ENCODE data around the gene RGL3.

RGL3 gene

GRCh38 chr19:11426656-11427055, 7.5 kb upstream of the RGL3 start:
- Histone ChIP-seq H3K4me1 (ENCODE audit: control insufficient read depth, insufficient read depth, low read length) (no peaks in the 10 kb centered on the region), H3K9me3 (ENCODE audit: control insufficient read depth, insufficient read depth, low read length) (no peaks in the 10 kb centered on the region), H3K9ac (ENCODE audit: low read depth, low read length) (no peak overlapping the region), H3K27me3 (ENCODE audit: control insufficient read depth, insufficient read depth, low read length) (peaks cover 14% of the 10 kb centered on the region), H3K36me3 (ENCODE audit: control insufficient read depth, insufficient read depth, low read length) (no peaks in the 10 kb centered on the region), H3K27ac (ENCODE audit: low read depth, low read length) (no peak overlapping the region), H3K4me3 (ENCODE audit: low read depth, low read length) (no peak overlapping the region)

GRCh38 chr19:11425719-11426457, 6.8 kb upstream of the RGL3 start:
- Histone ChIP-seq H3K27ac (ENCODE audit: low read depth, low read length) (no peak overlapping the region), H3K36me3 (ENCODE audit: control insufficient read depth, insufficient read depth, low read length) (no peaks in the 10 kb centered on the region), H3K9me3 (ENCODE audit: control insufficient read depth, insufficient read depth, low read length) (no peaks in the 10 kb centered on the region), H3K9ac (ENCODE audit: low read depth, low read length) (no peak overlapping the region), H3K27me3 (ENCODE audit: control insufficient read depth, insufficient read depth, low read length) (peaks cover 14% of the 10 kb centered on the region), H3K4me1 (ENCODE audit: control insufficient read depth, insufficient read depth, low read length) (0 out of 2 replicates have a peak, but pooled peaks cover 3% of the 10 kb centered on the region), H3K4me3 (ENCODE audit: low read depth, low read length) (no peak overlapping the region)

GRCh38 chr19:11423791-11424181, 4.7 kb upstream of the RGL3 start:
- peaks cover 29% of the 10 kb centered on the region for H3K27me3 ChIP-seq (ENCODE audit: control insufficient read depth, insufficient read depth, low read length)
- H3K9me3 ChIP-seq (ENCODE audit: control insufficient read depth, insufficient read depth, low read length), result no peaks in the 10 kb centered on the region
- no peak overlapping the region for H3K4me3 ChIP-seq (ENCODE audit: low read depth, low read length)
- no peaks in the 10 kb centered on the region for H3K36me3 ChIP-seq (ENCODE audit: control insufficient read depth, insufficient read depth, low read length)
- no peak overlapping the region for H3K27ac ChIP-seq (ENCODE audit: low read depth, low read length)
- H3K9ac ChIP-seq (ENCODE audit: low read depth, low read length), result no peak overlapping the region
- peaks cover 6% of the 10 kb centered on the region; the same call in 1 of the 2 replicates for H3K4me1 ChIP-seq (ENCODE audit: control insufficient read depth, insufficient read depth, low read length)

- Histone ChIP-seq H3K4me1 (ENCODE audit: control insufficient read depth, insufficient read depth, low read length) (peaks cover 6% of the 10 kb centered on the region; the same call in 1 of the 2 replicates), H3K27me3 (ENCODE audit: control insufficient read depth, insufficient read depth, low read length) (peaks cover 29% of the 10 kb centered on the region), H3K4me3 (ENCODE audit: low read depth, low read length) (no peak overlapping the region), H3K36me3 (ENCODE audit: control insufficient read depth, insufficient read depth, low read length) (no peaks in the 10 kb centered on the region), H3K9me3 (ENCODE audit: control insufficient read depth, insufficient read depth, low read length) (no peaks in the 10 kb centered on the region), H3K9ac (ENCODE audit: low read depth, low read length) (no peak overlapping the region), H3K27ac (ENCODE audit: low read depth, low read length) (no peak overlapping the region)
These were observed 4.2 kb upstream of the RGL3 start for GRCh38 chr19:11423164-11423790.

GRCh38 chr19:11422163-11423065, 3.3 kb upstream of the RGL3 start:
- peaks cover 6% of the 10 kb centered on the region; the same call in 1 of the 2 replicates for H3K4me1 ChIP-seq (ENCODE audit: control insufficient read depth, insufficient read depth, low read length)
- no peaks in the 10 kb centered on the region for H3K9me3 ChIP-seq (ENCODE audit: control insufficient read depth, insufficient read depth, low read length)
- peak overlapping the region; percentile 71 for H3K4me3 ChIP-seq (ENCODE audit: low read depth, low read length)
- peaks cover 29% of the 10 kb centered on the region for H3K27me3 ChIP-seq (ENCODE audit: control insufficient read depth, insufficient read depth, low read length)
- no peaks in the 10 kb centered on the region for H3K36me3 ChIP-seq (ENCODE audit: control insufficient read depth, insufficient read depth, low read length)
- no peak overlapping the region for H3K27ac ChIP-seq (ENCODE audit: low read depth, low read length)
- no peak overlapping the region for H3K9ac ChIP-seq (ENCODE audit: low read depth, low read length)

- Histone ChIP-seq H3K4me1 (ENCODE audit: control insufficient read depth, insufficient read depth, low read length) (peaks cover 6% of the 10 kb centered on the region; the same call in 1 of the 2 replicates), H3K27ac (ENCODE audit: low read depth, low read length) (no peak overlapping the region), H3K27me3 (ENCODE audit: control insufficient read depth, insufficient read depth, low read length) (peaks cover 29% of the 10 kb centered on the region), H3K9me3 (ENCODE audit: control insufficient read depth, insufficient read depth, low read length) (no peaks in the 10 kb centered on the region), H3K9ac (ENCODE audit: low read depth, low read length) (no peak overlapping the region), H3K4me3 (ENCODE audit: low read depth, low read length) (peak overlapping the region; percentile 71), H3K36me3 (ENCODE audit: control insufficient read depth, insufficient read depth, low read length) (no peaks in the 10 kb centered on the region)
These were observed 2.4 kb upstream of the RGL3 start for GRCh38 chr19:11421371-11422098.

GRCh38 chr19:11420429-11421370, 1.6 kb upstream of the RGL3 start:
- Histone ChIP-seq H3K36me3 (ENCODE audit: control insufficient read depth, insufficient read depth, low read length) (no peaks in the 10 kb centered on the region), H3K4me1 (ENCODE audit: control insufficient read depth, insufficient read depth, low read length) (peaks cover 6% of the 10 kb centered on the region; the same call in 1 of the 2 replicates), H3K9me3 (ENCODE audit: control insufficient read depth, insufficient read depth, low read length) (no peaks in the 10 kb centered on the region), H3K9ac (ENCODE audit: low read depth, low read length) (no peak overlapping the region), H3K27me3 (ENCODE audit: control insufficient read depth, insufficient read depth, low read length) (peaks cover 29% of the 10 kb centered on the region), H3K4me3 (ENCODE audit: low read depth, low read length) (peak overlapping the region; percentile 71), H3K27ac (ENCODE audit: low read depth, low read length) (no peak overlapping the region)

GRCh38 chr19:11418094-11418548, 993 bp downstream of the RGL3 start:
- Histone ChIP-seq H3K4me3 (ENCODE audit: low read depth, low read length) (peak overlapping the region; percentile 81), H3K36me3 (ENCODE audit: control insufficient read depth, insufficient read depth, low read length) (0 out of 2 replicates have a peak, but pooled peaks cover 3% of the 10 kb centered on the region), H3K4me1 (ENCODE audit: control insufficient read depth, insufficient read depth, low read length) (peaks cover 6% of the 10 kb centered on the region; the same call in 1 of the 2 replicates), H3K9ac (ENCODE audit: low read depth, low read length) (no peak overlapping the region; the same call in 1 of the 2 replicates), H3K27me3 (ENCODE audit: control insufficient read depth, insufficient read depth, low read length) (peaks cover 22% of the 10 kb centered on the region), H3K9me3 (ENCODE audit: control insufficient read depth, insufficient read depth, low read length) (no peaks in the 10 kb centered on the region), H3K27ac (ENCODE audit: low read depth, low read length) (peak overlapping the region; percentile 66)

GRCh38 chr19:11416346-11417052, 2.6 kb downstream of the RGL3 start:
- Histone ChIP-seq H3K27me3 (ENCODE audit: control insufficient read depth, insufficient read depth, low read length) (peaks cover 15% of the 10 kb centered on the region), H3K4me3 (ENCODE audit: low read depth, low read length) (no peak overlapping the region), H3K27ac (ENCODE audit: low read depth, low read length) (no peak overlapping the region), H3K9ac (ENCODE audit: low read depth, low read length) (no peak overlapping the region), H3K4me1 (ENCODE audit: control insufficient read depth, insufficient read depth, low read length) (peaks cover 6% of the 10 kb centered on the region; the same call in 1 of the 2 replicates), H3K9me3 (ENCODE audit: control insufficient read depth, insufficient read depth, low read length) (no peaks in the 10 kb centered on the region), H3K36me3 (ENCODE audit: control insufficient read depth, insufficient read depth, low read length) (peaks cover 4% of the 10 kb centered on the region; the same call in 1 of the 2 replicates)
